ENCODE data around the gene CNKSR1. TPM values are rescaled to one million over a fixed set of nuclear protein-coding genes. Genes with fewer than 3 reads are reported as not detected.

Gene CNKSR1
- total and polyA plus RNA-seq, 2 of the 8 experiments (the other 6 are each of a cell fraction or from before 2014, with no cell fraction given): 13.9 to 14.5 TPM

GRCh38 chr1:26138974-26139558, 38.2 kb upstream of the CNKSR1 start (continued):
- no peak for TF ChIP-seq SUZ12 (IDR thresholded peaks at IDR 0.05; ENCODE audit: low read length)
- TF ChIP-seq CBX5 (IDR thresholded peaks at IDR 0.05; ENCODE audit: low read depth, low read length): no peak
- no peak for TF ChIP-seq TAF1 (IDR thresholded peaks at IDR 0.05; ENCODE audit: low read depth, low read length)
- TF ChIP-seq ZNF274 (IDR thresholded peaks at IDR 0.05; ENCODE audit: borderline replicate concordance, extremely low read depth, low read length): no peak
